ENCODE data around the gene RIOK2.

- TF ChIP-seq CTCF (IDR thresholded peaks at IDR 0.05) (no peak), POLR2A (IDR thresholded peaks at IDR 0.05) (no peak)
Observed at GRCh38 chr5:97162045-97162444, 21.0 kb downstream of the RIOK2 start.
